WTC11 (cell line): Measurements from ENCODE around the gene PHB1. TPM values are rescaled to one million over a fixed set of nuclear protein-coding genes. Genes with fewer than 3 reads are reported as not detected.

ENCODE experiments used
- ATAC-seq: fragments of 200-7000 bp; cut with Tn5 transposase; 2 replicates; pipeline ENCODE4 v1.10.0; 2021; ENCODE audit warnings: mild to moderate bottlenecking, moderate library complexity
- CTCF ChIA-PET: fragments of 300-600 bp; sonication (Branson Sonifier 250); formaldehyde crosslinking; loops from one replicate; lab custom pipeline; 2021; ENCODE audit warnings: antibody characterized with exemption; lab: Charles Lee
- POLR2A ChIA-PET: fragments of 350-600 bp; sonication (Branson Sonifier 250); formaldehyde crosslinking; loops from one replicate; lab custom pipeline; 2021; ENCODE audit warnings: antibody characterized with exemption; lab: Charles Lee
- DNase-seq: peaks from one replicate; pipeline ENCODE4 v3.0.0; 2021; ENCODE audit warnings: low spot score
- H3K27ac Mint-ChIP-seq: 2 replicates; pipeline ENCODE4 v1.8.0; 2021; ENCODE audit warnings: mixed read lengths
- H3K27me3 Mint-ChIP-seq: 2 replicates; pipeline ENCODE4 v1.8.0; 2021; ENCODE audit warnings: low read depth, mild to moderate bottlenecking, moderate library complexity, mixed read lengths
- H3K36me3 Mint-ChIP-seq: 2 replicates; pipeline ENCODE4 v1.8.0; 2021; ENCODE audit warnings: mixed read lengths
- H3K4me1 Mint-ChIP-seq: 2 replicates; pipeline ENCODE4 v1.8.0; 2022; ENCODE audit warnings: mixed read lengths
- H3K4me3 Mint-ChIP-seq: 2 replicates; pipeline ENCODE4 v1.8.0; 2021; ENCODE audit warnings: mild to moderate bottlenecking, moderate library complexity, mixed read lengths
- H3K9me3 Mint-ChIP-seq: 2 replicates; pipeline ENCODE4 v1.8.0; 2021; ENCODE audit warnings: mixed read lengths
- E2F5 ChIP-seq: sonication (generic); formaldehyde crosslinking; IDR thresholded peaks from 2 replicates; pipeline ENCODE4 v1.8.1; 2022; ENCODE audit warnings: mild to moderate bottlenecking, moderate library complexity, missing genetic modification reagents
- ELF4 ChIP-seq: sonication (generic); formaldehyde crosslinking; IDR thresholded peaks from 2 replicates; pipeline ENCODE4 v1.8.1; 2022; ENCODE audit warnings: low read depth, mild to moderate bottlenecking, moderate library complexity, missing genetic modification reagents
- EMX1 ChIP-seq: fragments of 250-450 bp; sonication (Bioruptor Pico); IDR thresholded peaks from 2 replicates; pipeline ENCODE4 v1.8.0; 2021; ENCODE audit warnings: mild to moderate bottlenecking
- ESRRA ChIP-seq: sonication (generic); formaldehyde crosslinking; IDR thresholded peaks from 2 replicates; pipeline ENCODE4 v1.8.1; 2022; ENCODE audit warnings: mild to moderate bottlenecking, missing genetic modification reagents, borderline replicate concordance
- HMGA2 ChIP-seq: fragments of 250-450 bp; sonication (Bioruptor Pico); IDR thresholded peaks from 2 replicates; pipeline ENCODE4 v1.4.0; 2021; ENCODE audit warnings: mild to moderate bottlenecking, moderate library complexity
- OVOL2 ChIP-seq: fragments of 250-450 bp; sonication (Bioruptor Pico); IDR thresholded peaks from 2 replicates; pipeline ENCODE4 v1.9.0; 2021; ENCODE audit warnings: mild to moderate bottlenecking, borderline replicate concordance
- PRDM15 ChIP-seq: sonication (generic); formaldehyde crosslinking; IDR thresholded peaks from 2 replicates; pipeline ENCODE4 v1.8.0; 2022; ENCODE audit warnings: missing genetic modification reagents
- TEAD4 ChIP-seq: sonication (generic); formaldehyde crosslinking; IDR thresholded peaks from 2 replicates; pipeline ENCODE4 v1.8.0; 2022; ENCODE audit warnings: mild to moderate bottlenecking, missing genetic modification reagents
- USF1 ChIP-seq: sonication (generic); formaldehyde crosslinking; IDR thresholded peaks from 2 replicates; pipeline ENCODE4 v1.8.0; 2022; ENCODE audit warnings: mild to moderate bottlenecking, missing genetic modification reagents
- ZNF138 ChIP-seq: sonication (generic); formaldehyde crosslinking; conservative IDR thresholded peaks from 2 replicates; pipeline ENCODE4 v1.8.1; 2022; ENCODE audit warnings: mild to moderate bottlenecking, moderate library complexity, missing genetic modification reagents
- ZNF232 ChIP-seq: sonication (generic); formaldehyde crosslinking; IDR thresholded peaks from 2 replicates; pipeline ENCODE4 v1.8.0; 2022; ENCODE audit warnings: mild to moderate bottlenecking, missing genetic modification reagents
- ZNF263 ChIP-seq: sonication (generic); formaldehyde crosslinking; IDR thresholded peaks from 2 replicates; pipeline ENCODE4 v1.8.1; 2022; ENCODE audit warnings: low read depth, mild to moderate bottlenecking, moderate library complexity, missing genetic modification reagents
- total RNA-seq: library from RNA; stranded (reverse); gene quantifications from 3 replicates; pipeline ENCODE4 v1.2.3, GENCODE V29; 2021
- TF ChIP-seq, protein P1 (sequence below): sonication (generic); formaldehyde crosslinking; IDR thresholded peaks from 2 replicates; pipeline ENCODE4 v1.8.1; 2023; ENCODE audit warnings: mild to moderate bottlenecking, missing genetic modification reagents, borderline replicate concordance
- TF ChIP-seq, protein P2 (sequence below): sonication (generic); formaldehyde crosslinking; IDR thresholded peaks from 2 replicates; pipeline ENCODE4 v1.8.0; 2023; ENCODE audit warnings: missing genetic modification reagents

Gene PHB1
- total RNA-seq, 1 experiment from 2014 or later: 375 TPM

GRCh38 chr17:49457564-49458535 is 43.2 kb upstream of the PHB1 start (continued):
- no peak for TF ChIP-seq USF1 (CRISPR knock-in tag)
- TF ChIP-seq EMX1: no peak
- no peak for TF ChIP-seq PRDM15 (CRISPR knock-in tag)
- TF ChIP-seq E2F5 (CRISPR knock-in tag): no peak
- no peak for TF ChIP-seq ZNF263 (CRISPR knock-in tag)
- no peak for TF ChIP-seq HMGA2
- TF ChIP-seq ZNF138: no peak
- no peak for TF ChIP-seq ESRRA (CRISPR knock-in tag)
- no peak for TF ChIP-seq TEAD4 (CRISPR knock-in tag)
- TF ChIP-seq, protein P1, sequence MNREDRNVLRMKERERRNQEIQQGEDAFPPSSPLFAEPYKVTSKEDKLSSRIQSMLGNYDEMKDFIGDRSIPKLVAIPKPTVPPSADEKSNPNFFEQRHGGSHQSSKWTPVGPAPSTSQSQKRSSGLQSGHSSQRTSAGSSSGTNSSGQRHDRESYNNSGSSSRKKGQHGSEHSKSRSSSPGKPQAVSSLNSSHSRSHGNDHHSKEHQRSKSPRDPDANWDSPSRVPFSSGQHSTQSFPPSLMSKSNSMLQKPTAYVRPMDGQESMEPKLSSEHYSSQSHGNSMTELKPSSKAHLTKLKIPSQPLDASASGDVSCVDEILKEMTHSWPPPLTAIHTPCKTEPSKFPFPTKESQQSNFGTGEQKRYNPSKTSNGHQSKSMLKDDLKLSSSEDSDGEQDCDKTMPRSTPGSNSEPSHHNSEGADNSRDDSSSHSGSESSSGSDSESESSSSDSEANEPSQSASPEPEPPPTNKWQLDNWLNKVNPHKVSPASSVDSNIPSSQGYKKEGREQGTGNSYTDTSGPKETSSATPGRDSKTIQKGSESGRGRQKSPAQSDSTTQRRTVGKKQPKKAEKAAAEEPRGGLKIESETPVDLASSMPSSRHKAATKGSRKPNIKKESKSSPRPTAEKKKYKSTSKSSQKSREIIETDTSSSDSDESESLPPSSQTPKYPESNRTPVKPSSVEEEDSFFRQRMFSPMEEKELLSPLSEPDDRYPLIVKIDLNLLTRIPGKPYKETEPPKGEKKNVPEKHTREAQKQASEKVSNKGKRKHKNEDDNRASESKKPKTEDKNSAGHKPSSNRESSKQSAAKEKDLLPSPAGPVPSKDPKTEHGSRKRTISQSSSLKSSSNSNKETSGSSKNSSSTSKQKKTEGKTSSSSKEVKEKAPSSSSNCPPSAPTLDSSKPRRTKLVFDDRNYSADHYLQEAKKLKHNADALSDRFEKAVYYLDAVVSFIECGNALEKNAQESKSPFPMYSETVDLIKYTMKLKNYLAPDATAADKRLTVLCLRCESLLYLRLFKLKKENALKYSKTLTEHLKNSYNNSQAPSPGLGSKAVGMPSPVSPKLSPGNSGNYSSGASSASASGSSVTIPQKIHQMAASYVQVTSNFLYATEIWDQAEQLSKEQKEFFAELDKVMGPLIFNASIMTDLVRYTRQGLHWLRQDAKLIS: no peak

DNA sequence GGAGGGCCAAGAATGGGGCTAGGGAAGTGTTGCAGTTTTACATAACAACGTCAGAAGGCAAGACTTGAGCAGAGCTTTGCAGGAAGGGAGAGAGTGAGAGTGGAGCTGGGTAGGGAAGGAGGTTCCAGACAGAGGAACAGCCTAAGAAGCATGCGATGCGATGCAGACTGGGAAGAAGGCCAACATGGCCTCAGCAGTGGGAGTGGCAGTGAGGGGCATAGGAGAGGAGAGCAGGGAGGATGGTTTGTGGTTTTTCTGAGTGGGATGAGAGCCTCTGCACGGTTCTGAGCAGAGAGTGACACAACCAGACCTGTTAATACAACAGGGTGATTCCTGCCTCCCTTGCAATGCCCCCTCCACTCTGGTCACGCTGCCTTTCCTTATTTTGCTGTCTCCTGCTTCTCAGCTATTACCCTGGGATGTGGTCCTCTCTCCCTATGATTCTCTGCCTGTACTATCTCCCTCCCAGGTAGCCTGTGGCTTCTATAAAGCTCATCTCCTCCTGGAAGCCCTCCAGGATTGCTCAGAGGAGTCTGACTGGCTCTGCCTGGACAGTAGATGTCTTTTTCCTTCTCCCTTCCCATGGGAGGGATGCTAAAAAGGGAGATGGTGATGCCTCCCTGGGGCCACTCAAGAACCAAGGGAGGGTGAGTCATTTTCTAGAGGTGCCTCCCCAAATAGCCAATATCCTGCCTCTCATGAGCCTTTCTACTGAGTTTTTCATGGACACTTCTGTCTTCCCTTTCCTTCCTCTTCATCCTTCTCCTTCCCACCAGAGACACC is 41.7 kb upstream of the PHB1 start:
- H3K36me3 Mint-ChIP-seq: no peaks in the 10 kb centered on the region
- no peak overlapping the region for H3K4me3 Mint-ChIP-seq
- ATAC-seq: no peak
- no peaks in the 10 kb centered on the region; the same call in 1 of the 2 replicates for H3K27me3 Mint-ChIP-seq
- TF ChIP-seq, protein P2, sequence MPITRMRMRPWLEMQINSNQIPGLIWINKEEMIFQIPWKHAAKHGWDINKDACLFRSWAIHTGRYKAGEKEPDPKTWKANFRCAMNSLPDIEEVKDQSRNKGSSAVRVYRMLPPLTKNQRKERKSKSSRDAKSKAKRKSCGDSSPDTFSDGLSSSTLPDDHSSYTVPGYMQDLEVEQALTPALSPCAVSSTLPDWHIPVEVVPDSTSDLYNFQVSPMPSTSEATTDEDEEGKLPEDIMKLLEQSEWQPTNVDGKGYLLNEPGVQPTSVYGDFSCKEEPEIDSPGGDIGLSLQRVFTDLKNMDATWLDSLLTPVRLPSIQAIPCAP (CRISPR knock-in tag): no peak
- TF ChIP-seq ELF4 (CRISPR knock-in tag) (no peak), OVOL2 (CRISPR knock-in tag) (no peak), ZNF232 (CRISPR knock-in tag) (no peak)
- TF ChIP-seq, all 79 proteins: peak for 0
- Mint-ChIP-seq H3K9me3 (no peaks in the 10 kb centered on the region), H3K4me1 (peaks cover 31% of the 10 kb centered on the region), H3K27ac (peak overlapping the region; percentile 6; the same call in 1 of the 2 replicates)
- ChIA-PET POLR2A (no interaction called here), CTCF (interaction anchor here (1.0 to 3.1 kb wide), 4 partner anchors 22 to 100 kb away, joined by 3 to 18 read pairs (median 10); no protein-coding TSS in a partner anchor)
- no peak for DNase-seq
